ENCODE measurements around the gene PTCD2. TPM values are rescaled to one million over a fixed set of nuclear protein-coding genes. Genes with fewer than 3 reads are reported as not detected.

PTCD2 gene
- total RNA-seq, 1 experiment from 2014 or later = 19.3 TPM

- Histone ChIP-seq H3K4me3 (replicated peaks in 1 of 2; ENCODE audit: low read depth in 1 of 2, low read length in 2 of 2) (no peak overlapping the region), H3K4me1 (ENCODE audit: control insufficient read depth in 1 of 2, insufficient read depth in 2 of 2, low read length in 2 of 2) (peaks cover 0 to 6% of the 10 kb centered on the region in 2 experiments; a peak in 2 of 4 replicates), H3K9me2 (ENCODE audit: insufficient read depth) (no peaks in the 10 kb centered on the region), H3K9ac (ENCODE audit: low read length) (no peak overlapping the region), H4K20me1 (ENCODE audit: insufficient read depth) (no peaks in the 10 kb centered on the region), H2AFZ (ENCODE audit: low read depth, low read length, poor library complexity, severe bottlenecking) (no peak overlapping the region), H3K36me3 (ENCODE audit: control insufficient read depth in 1 of 2, insufficient read depth in 2 of 2, low read length in 2 of 2) (no peaks in the 10 kb centered on the region), H3K27ac (ENCODE audit: low read depth, low read length) (no peak overlapping the region), H3K9me3 (ENCODE audit: control insufficient read depth in 1 of 2, insufficient read depth in 1 of 2, low read depth in 1 of 2, low read length in 2 of 2) (no peaks in the 10 kb centered on the region), H3K27me3 (ENCODE audit: insufficient read depth, low read length) (no peaks in the 10 kb centered on the region), H3K4me2 (ENCODE audit: low read length) (no peak overlapping the region), H3K79me2 (ENCODE audit: insufficient read depth, low read length) (no peaks in the 10 kb centered on the region)
- TF ChIP-seq FOSL1 (IDR thresholded peaks at IDR 0.05; ENCODE audit: low read depth) (no peak), JUND (IDR thresholded peaks at IDR 0.05) (no peak), CEBPB (IDR thresholded peaks at IDR 0.05; ENCODE audit: low read depth) (no peak), ZBTB33 (IDR thresholded peaks at IDR 0.05; ENCODE audit: extremely low read depth, insufficient replicate concordance, low read length) (no peak), ZNF274 (IDR thresholded peaks at IDR 0.05; ENCODE audit: low read depth, low read length) (no peak), POLR2AphosphoS5 (IDR thresholded peaks at IDR 0.05; ENCODE audit: low read depth, low read length) (no peak), YY1 (IDR thresholded peaks at IDR 0.05; ENCODE audit: extremely low read depth, insufficient replicate concordance, low read depth, low read length) (no peak), ELF1 (IDR thresholded peaks at IDR 0.05; ENCODE audit: borderline replicate concordance, low read depth) (no peak), SIN3A (IDR thresholded peaks at IDR 0.05; ENCODE audit: low read depth) (no peak), ZFX (IDR thresholded peaks at IDR 0.05) (no peak), SP1 (IDR thresholded peaks at IDR 0.05; ENCODE audit: low read depth) (no peak)
- intact Hi-C loops (cut with micrococcal nuclease) = no loop called here
- no TSS peak for BruUV-seq (replicated peaks)
- DNase-seq (ENCODE audit: low read depth, low spot score) (no peak), ATAC-seq (no peak)
- CTCF ChIA-PET = no interaction called here
- POLR2A ChIA-PET = no interaction called here
- RAD21 ChIA-PET (ENCODE audit: low non-redundant PET in 1 of 2, low total read pairs in 2 of 2, uncharacterized antibody in 2 of 2, unreplicated experiment in 2 of 2) = no interaction called here
Measured at GRCh38 chr5:72376381-72376780, 56.2 kb downstream of the PTCD2 start.

Measured in HCT116 (cell line).